Spinal cord (tissue), 10 donors: Measurements from ENCODE around the gene GLP2R. TPM values are rescaled to one million over a fixed set of nuclear protein-coding genes. Genes with fewer than 3 reads are reported as not detected.

ENCODE experiments used
- DNase-seq, 6 donors: peaks; one replicate each; pipeline versions ENCODE4 v3.0.0 to v3.0.0-alpha.2; 2013 to 2015; ENCODE audit warnings: low spot score in 6 of 6, low read depth in 4 of 6
- H3K27ac ChIP-seq: one replicate; pipeline ENCODE4 v1.5.1; 2013; ENCODE audit warnings: low read depth, low read length, control low read depth
- H3K27me3 ChIP-seq: one replicate; pipeline ENCODE4 v1.6.1; 2013; ENCODE audit warnings: low read length; ENCODE audit not compliant: control insufficient read depth, insufficient read depth
- H3K36me3 ChIP-seq: one replicate; pipeline ENCODE4 v1.6.1; 2013; ENCODE audit warnings: low read length; ENCODE audit not compliant: control insufficient read depth, insufficient read depth
- H3K4me1 ChIP-seq: one replicate; pipeline ENCODE4 v1.6.1; 2013; ENCODE audit warnings: low read length; ENCODE audit not compliant: control insufficient read depth, insufficient read depth
- H3K4me3 ChIP-seq: one replicate; pipeline ENCODE4 v1.5.1; 2013; ENCODE audit warnings: low read depth, low read length, control low read depth
- H3K9me3 ChIP-seq: one replicate; pipeline ENCODE4 v1.6.1; 2013; ENCODE audit warnings: low read length; ENCODE audit not compliant: control insufficient read depth, insufficient read depth
- WGBS: methylation state at CpG from one replicate; pipeline ENCODE4 v1.1.5; 2013; ENCODE audit warnings: missing lambda C conversion rate; ENCODE audit not compliant: insufficient coverage; 5-methylcytosine and 5-hydroxymethylcytosine counted together
- polyA plus RNA-seq, 2 donors: library from polyadenylated mRNA; unstranded; fragments of 120-200 nt; gene quantifications; one replicate each; pipeline ENCODE4 v1.2.1, GENCODE V29; 2013; ENCODE audit not compliant: insufficient read length in 2 of 2
- total RNA-seq, 2 donors: library from RNA; depleted of rRNA in 1 of 2; stranded (reverse); fragments of 120-200 nt in 1 of 2; fragments of >200 nt in 1 of 2; gene quantifications; one replicate each; pipeline versions ENCODE4 v1.2.3 to v1.2.4, GENCODE V29; 2013 to 2014
- donor health status: healthy.

GLP2R gene
- total and polyA plus RNA-seq, 4 donors, result 0.11 to 1.8 (median 0.94) TPM

DNA sequence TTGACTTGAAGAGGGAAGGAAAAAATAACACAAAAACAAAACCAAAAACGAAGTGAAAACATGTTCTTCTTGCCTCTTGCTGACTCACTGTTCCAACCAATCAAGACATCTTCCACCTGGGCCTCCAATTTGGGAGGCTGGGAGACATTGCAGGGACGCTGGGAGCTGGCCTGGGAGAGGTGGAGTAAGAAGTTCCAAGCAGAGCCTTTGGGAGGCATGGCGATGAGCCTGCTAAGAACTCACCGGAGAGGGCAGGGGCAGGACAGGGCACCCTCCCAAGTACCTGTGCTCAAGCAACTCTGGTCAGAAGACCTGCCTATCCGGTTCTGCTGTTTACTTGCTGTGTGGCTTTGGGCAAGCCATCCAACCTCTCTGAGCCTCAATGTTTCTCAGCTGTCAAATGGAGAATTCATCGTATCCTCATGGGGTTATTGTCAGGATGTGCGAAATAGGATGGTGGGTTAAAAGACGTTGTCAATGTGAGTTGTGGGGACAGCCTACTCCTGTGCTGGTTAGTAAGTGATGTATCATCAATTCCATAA lies 856 bp upstream of the GLP2R start:
- no peaks in the 10 kb centered on the region for H3K9me3 ChIP-seq
- 71% methylated on average over 7 of the region's 8 CpGs for WGBS
- no peaks in the 10 kb centered on the region for H3K36me3 ChIP-seq
- peaks cover 5% of the 10 kb centered on the region for H3K4me1 ChIP-seq
- no peak overlapping the region for H3K4me3 ChIP-seq
- no peaks in the 10 kb centered on the region for H3K27me3 ChIP-seq
- no peak for DNase-seq
- H3K27ac ChIP-seq, result no peak overlapping the region

GRCh38 chr17:9828296-9829295 lies 2.9 kb downstream of the GLP2R start:
- peak in 1 of 6 donors; percentile 20 for DNase-seq
- 72% methylated on average over 4 of the region's 13 CpGs for WGBS
- H3K27ac ChIP-seq, result no peak overlapping the region

DNA sequence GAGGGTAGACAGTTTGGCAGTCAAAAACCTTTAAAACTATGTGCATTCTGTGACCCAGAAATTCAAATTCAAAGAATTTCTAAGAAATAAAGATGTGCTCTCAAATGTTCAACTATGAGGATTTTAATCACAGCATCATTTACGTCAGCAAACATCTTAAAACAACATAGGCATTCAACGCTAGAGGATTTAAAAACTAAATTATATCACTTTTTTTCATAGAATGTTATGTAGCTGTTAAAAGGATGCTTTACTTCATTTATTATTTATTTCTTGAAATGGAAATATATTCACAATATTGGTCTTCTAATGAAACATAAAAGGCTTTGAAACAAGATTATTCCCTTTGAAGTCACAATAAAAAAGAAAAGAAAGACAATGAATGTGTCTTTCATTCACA lies 3.6 kb downstream of the GLP2R start:
- no CpG with 5 or more reads among the region's 2 CpGs for WGBS

More at GRCh38 chr17:9828296-9829295, 2.9 kb downstream of the GLP2R start:
- no peak overlapping the region for H3K4me3 ChIP-seq
- no peaks in the 10 kb centered on the region for H3K36me3 ChIP-seq
- H3K4me1 ChIP-seq, result peaks cover 5% of the 10 kb centered on the region
- no peaks in the 10 kb centered on the region for H3K9me3 ChIP-seq
- no peaks in the 10 kb centered on the region for H3K27me3 ChIP-seq

GRCh38 chr17:9830711-9831110 lies 5.0 kb downstream of the GLP2R start:
- no peak for DNase-seq
- Histone ChIP-seq H3K9me3 (no peaks in the 10 kb centered on the region), H3K4me3 (no peak overlapping the region), H3K27me3 (no peaks in the 10 kb centered on the region), H3K36me3 (no peaks in the 10 kb centered on the region), H3K27ac (no peak overlapping the region), H3K4me1 (peaks cover 2% of the 10 kb centered on the region)
- 88% methylated on average over 1 of the region's 2 CpGs for WGBS

More for the DNA sequence above, 3.6 kb downstream of the GLP2R start:
- Histone ChIP-seq H3K27me3 (no peaks in the 10 kb centered on the region), H3K4me1 (peaks cover 5% of the 10 kb centered on the region), H3K9me3 (no peaks in the 10 kb centered on the region), H3K4me3 (no peak overlapping the region), H3K27ac (no peak overlapping the region), H3K36me3 (no peaks in the 10 kb centered on the region)
- DNase-seq, result no peak

DNA sequence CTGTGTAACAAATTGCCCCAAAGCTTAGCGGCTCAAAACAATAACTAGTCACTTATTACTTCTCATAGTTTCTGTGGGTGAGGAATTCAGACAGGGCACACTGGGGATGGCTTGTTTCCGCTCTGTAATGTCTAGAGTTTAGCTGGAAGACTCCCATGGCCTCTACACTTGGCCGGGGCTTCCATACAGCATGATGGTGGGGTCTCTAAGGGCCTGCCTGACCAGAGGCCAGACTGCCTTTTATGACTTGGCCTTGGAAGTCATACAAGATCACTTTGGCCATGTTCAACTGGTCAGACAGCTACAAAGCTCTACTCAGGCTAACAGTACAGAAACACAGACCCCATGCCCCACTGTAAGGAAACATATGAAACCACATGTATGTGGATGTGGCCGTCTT lies 8.2 kb downstream of the GLP2R start:
- Histone ChIP-seq H3K4me1 (no peaks in the 10 kb centered on the region), H3K9me3 (no peaks in the 10 kb centered on the region), H3K27ac (no peak overlapping the region), H3K27me3 (no peaks in the 10 kb centered on the region), H3K4me3 (no peak overlapping the region), H3K36me3 (no peaks in the 10 kb centered on the region)
- WGBS, result 100% methylated on average over 2 of the region's 4 CpGs
- no peak for DNase-seq

DNA sequence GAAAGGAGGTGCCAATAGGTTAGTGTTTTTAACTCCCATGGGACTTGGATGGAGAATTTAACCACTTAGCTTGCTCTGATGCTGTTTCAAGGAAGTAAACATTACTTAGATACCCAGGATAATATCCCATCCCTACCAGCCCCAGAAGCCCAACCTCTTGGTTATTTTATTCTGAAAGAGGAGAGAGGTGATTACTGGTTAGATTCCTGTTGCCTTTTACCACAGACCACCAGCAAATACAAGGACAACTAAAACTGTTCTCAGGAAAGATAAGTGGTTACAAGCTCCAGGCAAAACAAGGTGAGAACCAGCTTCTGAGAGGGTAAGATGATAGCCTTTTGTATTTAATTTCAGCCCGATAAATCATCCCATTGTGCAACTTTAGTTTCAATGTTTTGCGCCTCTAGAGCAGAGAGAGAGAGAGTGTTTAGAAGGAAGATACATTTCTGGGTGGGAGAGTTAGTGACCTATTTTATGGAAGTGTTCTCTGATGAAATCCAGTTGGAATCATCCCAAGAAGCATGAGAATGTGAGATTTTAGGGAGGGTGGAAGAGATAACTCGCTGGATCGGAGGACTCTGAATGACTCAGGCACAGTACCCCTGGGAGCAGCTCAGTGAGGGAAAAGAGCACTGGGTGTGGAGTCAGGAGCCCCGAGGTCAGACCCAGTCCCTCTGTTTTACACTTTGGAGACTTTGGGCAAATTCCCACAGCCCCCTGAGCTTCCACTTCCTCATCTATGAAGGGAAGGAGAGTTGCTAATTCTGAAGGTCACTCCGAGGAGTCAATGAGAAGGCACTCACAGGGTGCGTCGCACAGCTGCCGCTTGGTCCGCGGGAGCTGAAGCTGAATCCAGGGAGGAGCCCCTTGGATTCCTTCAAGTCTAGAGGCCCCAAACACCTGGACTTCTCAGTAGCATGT lies 12.1 kb downstream of the GLP2R start:
- Histone ChIP-seq H3K9me3 (no peaks in the 10 kb centered on the region), H3K4me1 (peaks cover 11% of the 10 kb centered on the region)
- peak in 1 of 6 donors; percentile 11 for DNase-seq

DNA sequence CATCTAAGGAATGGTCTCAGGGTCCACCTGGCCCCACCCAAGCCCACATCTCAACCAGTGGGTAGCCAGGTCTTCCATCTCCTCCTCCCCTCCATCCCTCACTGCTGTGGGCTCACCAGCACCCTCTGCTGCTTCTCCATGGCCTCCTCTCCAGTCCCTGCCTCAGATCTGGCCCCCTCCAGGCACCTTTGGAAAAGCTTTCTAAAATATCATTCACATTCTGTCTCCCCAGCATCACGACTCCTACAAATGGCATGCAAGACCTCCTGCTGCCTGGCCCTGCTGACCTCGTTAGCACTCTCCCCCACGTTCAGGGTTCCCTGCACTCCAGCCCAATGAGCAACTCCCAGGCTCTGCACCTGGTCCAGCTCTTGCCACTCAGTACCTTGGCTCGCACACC lies 13.7 kb downstream of the GLP2R start:
- peaks cover 11% of the 10 kb centered on the region for H3K4me1 ChIP-seq

More for the DNA sequence above, 12.1 kb downstream of the GLP2R start:
- WGBS, result 90% methylated on average over 7 of the region's 11 CpGs
- Histone ChIP-seq H3K27me3 (no peaks in the 10 kb centered on the region), H3K36me3 (no peaks in the 10 kb centered on the region), H3K27ac (no peak overlapping the region), H3K4me3 (no peak overlapping the region)

DNA sequence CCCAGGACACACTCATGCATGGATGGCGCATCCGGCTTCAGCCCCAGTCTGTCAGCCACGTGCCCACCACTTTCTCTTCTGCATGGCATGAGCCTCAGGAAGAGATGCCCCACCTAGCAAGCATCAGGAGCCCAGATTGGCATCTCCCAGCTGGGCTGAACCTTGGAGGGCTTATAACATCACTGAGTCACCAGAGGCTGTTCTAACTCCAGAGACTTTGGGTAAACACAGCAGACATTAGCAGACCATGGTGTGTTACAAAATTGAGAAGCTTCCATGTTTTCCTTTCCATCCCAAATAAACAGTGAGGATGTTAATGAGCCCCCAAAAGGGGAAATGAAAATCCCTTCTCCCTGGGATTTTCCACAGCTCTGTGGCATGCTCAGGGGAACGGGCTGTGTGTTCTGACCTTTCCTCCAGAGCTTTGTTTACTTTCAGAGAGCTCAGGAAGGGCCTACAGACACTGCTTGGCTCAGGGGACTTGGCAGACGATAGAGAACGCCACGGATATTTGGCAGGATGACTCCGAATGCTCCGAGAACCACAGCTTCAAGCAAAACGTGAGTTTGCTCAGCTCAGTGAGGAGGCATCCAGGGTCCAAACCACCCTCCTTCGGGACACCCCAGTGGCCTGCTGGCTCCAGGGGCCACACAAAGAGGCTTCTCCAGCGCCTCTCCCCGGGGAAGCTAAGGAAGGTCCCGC lies 16.5 kb downstream of the GLP2R start:
- Histone ChIP-seq H3K27me3 (no peaks in the 10 kb centered on the region), H3K4me1 (peaks cover 11% of the 10 kb centered on the region), H3K27ac (no peak overlapping the region), H3K9me3 (no peaks in the 10 kb centered on the region), H3K36me3 (no peaks in the 10 kb centered on the region), H3K4me3 (no peak overlapping the region)
- peak; percentile 13 to 86 (median 30) for DNase-seq
- 61% methylated on average over 14 of the region's 14 CpGs for WGBS

More for the DNA sequence above, 13.7 kb downstream of the GLP2R start:
- no peak overlapping the region for H3K27ac ChIP-seq
- no peaks in the 10 kb centered on the region for H3K9me3 ChIP-seq
- no peak overlapping the region for H3K4me3 ChIP-seq
- H3K36me3 ChIP-seq, result no peaks in the 10 kb centered on the region
- no peaks in the 10 kb centered on the region for H3K27me3 ChIP-seq
- DNase-seq, result no peak
- 49% methylated on average over 4 of the region's 4 CpGs for WGBS
